GM23338 (cell line): ENCODE data around the gene GPX7. TPM values are rescaled to one million over a fixed set of nuclear protein-coding genes. Genes with fewer than 3 reads are reported as not detected.

Source experiments
- ATAC-seq: fragments of 200-7000 bp; cut with Tn5 transposase; 3 replicates; pipeline ENCODE4 v1.9.1; 2020
- DNase-seq: peaks from one replicate; pipeline ENCODE4 v3.0.0-alpha.2; 2015; ENCODE audit warnings: low spot score
- H2AFZ ChIP-seq: fragments of 200-600 bp; sonication (generic); 2 replicates; pipeline ENCODE4 v1.8.0; 2016; ENCODE audit warnings: antibody characterized with exemption, mild to moderate bottlenecking, moderate library complexity
- H3F3A ChIP-seq: fragments of 200-600 bp; sonication (generic); replicated peaks from 2 replicates; pipeline ENCODE4 v1.8.0; 2017; ENCODE audit warnings: antibody characterized with exemption, mixed run types, low read depth
- H3K27ac ChIP-seq: fragments of 200-600 bp; sonication (generic); 2 replicates; pipeline ENCODE4 v1.6.1; 2016; ENCODE audit warnings: low read depth
- H3K27me3 ChIP-seq: fragments of 200-600 bp; sonication (generic); 2 replicates; pipeline ENCODE4 v1.8.0; 2016; ENCODE audit warnings: mild to moderate bottlenecking, mixed run types, moderate library complexity; ENCODE audit not compliant: insufficient read depth
- H3K36me3 ChIP-seq: fragments of 200-600 bp; sonication (generic); 2 replicates; pipeline ENCODE4 v1.8.0; 2016; ENCODE audit warnings: mild to moderate bottlenecking; ENCODE audit not compliant: insufficient read depth
- H3K4me1 ChIP-seq: fragments of 200-600 bp; sonication (generic); 2 replicates; pipeline ENCODE4 v1.8.0; 2016; ENCODE audit warnings: mild to moderate bottlenecking, moderate library complexity; ENCODE audit not compliant: insufficient read depth
- H3K4me2 ChIP-seq: fragments of 200-600 bp; sonication (generic); 2 replicates; pipeline ENCODE4 v1.7.1; 2017; ENCODE audit warnings: mixed run types
- H3K4me3 ChIP-seq: fragments of 200-600 bp; sonication (generic); 2 replicates; pipeline ENCODE4 v1.6.1; 2016; ENCODE audit warnings: mixed run types
- H3K79me2 ChIP-seq: fragments of 200-600 bp; sonication (generic); replicated peaks from 2 replicates; pipeline ENCODE4 v1.8.0; 2017; ENCODE audit warnings: mild to moderate bottlenecking; ENCODE audit not compliant: insufficient read depth
- H3K9me2 ChIP-seq: fragments of 200-600 bp; sonication (generic); 2 replicates; pipeline ENCODE4 v1.8.0; 2017; ENCODE audit not compliant: insufficient read depth
- H4K20me1 ChIP-seq: fragments of 200-600 bp; sonication (generic); replicated peaks from 2 replicates; pipeline ENCODE4 v1.8.0; 2017; ENCODE audit warnings: mild to moderate bottlenecking; ENCODE audit not compliant: insufficient read depth
- H3K27ac Mint-ChIP-seq: 2 replicates; pipeline ENCODE4 v1.8.0; 2020; ENCODE audit warnings: inconsistent platforms, mild to moderate bottlenecking, moderate library complexity, mixed read lengths
- H3K27me3 Mint-ChIP-seq: 3 replicates; pipeline ENCODE4 v1.8.0; 2022; ENCODE audit warnings: low read depth, mild to moderate bottlenecking, moderate library complexity, mixed read lengths, inconsistent platforms; ENCODE audit not compliant: insufficient read depth, poor library complexity
- H3K36me3 Mint-ChIP-seq: 3 replicates; pipeline ENCODE4 v1.8.0; 2021; ENCODE audit warnings: low read depth, mild to moderate bottlenecking, inconsistent platforms, moderate library complexity, mixed read lengths
- H3K4me1 Mint-ChIP-seq: 3 replicates; pipeline ENCODE4 v1.8.0; 2020; ENCODE audit warnings: mild to moderate bottlenecking, inconsistent platforms, mixed read lengths
- H3K4me3 Mint-ChIP-seq: 3 replicates; pipeline ENCODE4 v1.8.0; 2021; ENCODE audit warnings: moderate library complexity, mild to moderate bottlenecking, inconsistent platforms, mixed read lengths
- H3K9me3 Mint-ChIP-seq: 3 replicates; pipeline ENCODE4 v1.8.0; 2020; ENCODE audit warnings: moderate library complexity, mild to moderate bottlenecking, inconsistent platforms, mixed read lengths
- EZH2 ChIP-seq: fragments of 200-600 bp; sonication (generic); IDR thresholded peaks from one replicate; pipeline ENCODE4 v1.8.0; 2017; ENCODE audit warnings: antibody characterized with exemption, mild to moderate bottlenecking, low read depth; ENCODE audit not compliant: unreplicated experiment
- JUNB ChIP-seq: IDR thresholded peaks from one replicate; pipeline ENCODE4 v1.6.1; 2016; ENCODE audit warnings: antibody characterized with exemption; ENCODE audit not compliant: unreplicated experiment
- NANOG ChIP-seq: IDR thresholded peaks from 2 replicates; pipeline ENCODE4 v1.6.1; 2016; ENCODE audit warnings: antibody characterized with exemption, borderline replicate concordance
- POLR2AphosphoS5 ChIP-seq: IDR thresholded peaks from 2 replicates; pipeline ENCODE4 v1.6.1; 2016; ENCODE audit warnings: antibody characterized with exemption, low read depth
- polyA plus RNA-seq: library from polyadenylated mRNA; unstranded; fragments of >200 nt; fragmentation: Nextera tagmentation; extraction: Ambion mirVana; gene quantifications from 2 replicates; pipeline ENCODE4 v1.2.1, GENCODE V29; 2016
- total RNA-seq: library from RNA; depleted of rRNA; stranded (reverse); fragments of >200 nt; shearing (Covaris generic); gene quantifications from 2 replicates; pipeline ENCODE4 v1.2.3, GENCODE V29; 2014
- TF ChIP-seq, protein P1 (sequence below), 2 experiments: fragments of 200-600 bp in 1 of 2; sonication (generic) in 1 of 2; conservative IDR thresholded peaks; 2 replicates each; pipeline versions ENCODE4 v1.5.1 to v1.6.1; 2016 to 2017; ENCODE audit warnings: antibody characterized with exemption in 2 of 2, low read depth in 2 of 2, mild to moderate bottlenecking in 2 of 2, moderate library complexity in 1 of 2
- TF ChIP-seq, protein P2 (sequence below): IDR thresholded peaks from one replicate; pipeline ENCODE4 v1.6.1; 2018; ENCODE audit warnings: antibody characterized with exemption; ENCODE audit not compliant: unreplicated experiment

GPX7 gene
- total and polyA plus RNA-seq, 2 experiments from 2014 or later = 12.8 to 20.9 TPM

DNA sequence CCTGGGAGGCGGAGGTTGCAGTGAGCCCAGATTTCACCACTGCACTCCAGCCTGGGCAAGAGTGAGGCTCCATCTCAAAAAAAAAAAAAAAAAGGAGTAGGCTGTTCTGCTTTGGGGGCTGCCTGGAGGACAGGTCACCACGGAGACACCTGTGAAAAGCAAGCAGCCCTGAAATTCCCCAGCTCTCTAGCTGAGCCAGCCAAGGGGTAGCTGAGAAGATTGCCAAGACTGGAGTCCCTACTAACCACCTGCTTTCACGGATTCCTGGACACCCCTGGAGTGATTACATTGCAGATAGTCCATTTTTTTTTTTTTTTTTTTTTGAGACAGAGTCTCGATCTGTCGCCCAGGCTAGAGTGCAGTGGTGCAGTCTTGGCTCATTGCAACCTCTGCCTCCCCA lies 12.5 kb downstream of the GPX7 start (continued):
- TF ChIP-seq POLR2AphosphoS5 (no peak), NANOG (no peak)
- TF ChIP-seq, protein P1, sequence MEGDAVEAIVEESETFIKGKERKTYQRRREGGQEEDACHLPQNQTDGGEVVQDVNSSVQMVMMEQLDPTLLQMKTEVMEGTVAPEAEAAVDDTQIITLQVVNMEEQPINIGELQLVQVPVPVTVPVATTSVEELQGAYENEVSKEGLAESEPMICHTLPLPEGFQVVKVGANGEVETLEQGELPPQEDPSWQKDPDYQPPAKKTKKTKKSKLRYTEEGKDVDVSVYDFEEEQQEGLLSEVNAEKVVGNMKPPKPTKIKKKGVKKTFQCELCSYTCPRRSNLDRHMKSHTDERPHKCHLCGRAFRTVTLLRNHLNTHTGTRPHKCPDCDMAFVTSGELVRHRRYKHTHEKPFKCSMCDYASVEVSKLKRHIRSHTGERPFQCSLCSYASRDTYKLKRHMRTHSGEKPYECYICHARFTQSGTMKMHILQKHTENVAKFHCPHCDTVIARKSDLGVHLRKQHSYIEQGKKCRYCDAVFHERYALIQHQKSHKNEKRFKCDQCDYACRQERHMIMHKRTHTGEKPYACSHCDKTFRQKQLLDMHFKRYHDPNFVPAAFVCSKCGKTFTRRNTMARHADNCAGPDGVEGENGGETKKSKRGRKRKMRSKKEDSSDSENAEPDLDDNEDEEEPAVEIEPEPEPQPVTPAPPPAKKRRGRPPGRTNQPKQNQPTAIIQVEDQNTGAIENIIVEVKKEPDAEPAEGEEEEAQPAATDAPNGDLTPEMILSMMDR (conservative IDR thresholded peaks at IDR 0.05; ENCODE audit: low read depth in 2 of 2) = no peak

DNA sequence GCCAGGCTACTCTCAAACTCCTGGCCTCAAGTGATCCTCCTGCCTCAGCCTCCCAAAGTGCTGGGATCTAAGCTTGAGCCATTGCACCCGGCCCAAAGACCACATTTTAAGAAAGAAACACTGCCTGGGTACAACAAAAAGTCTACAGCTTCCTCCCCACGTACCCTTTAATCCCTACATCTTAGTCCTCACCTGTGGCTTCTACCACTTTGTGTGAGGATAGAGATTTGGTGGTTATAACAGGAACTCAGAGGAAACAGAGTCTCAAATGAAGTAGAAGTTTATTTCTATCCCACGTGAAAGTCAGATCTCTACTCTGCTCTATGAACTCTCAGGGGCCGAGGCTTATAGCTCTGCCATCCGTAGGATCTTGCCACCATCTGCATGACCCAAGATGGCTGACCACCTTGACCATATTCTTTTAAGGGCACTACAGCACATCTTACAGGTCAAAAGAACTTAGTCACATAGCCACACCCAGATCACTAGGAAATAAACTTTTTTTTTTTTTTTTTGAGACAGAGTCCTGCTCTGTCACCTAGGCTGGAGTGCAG lies 13.4 kb downstream of the GPX7 start:
- peaks cover 16% of the 10 kb centered on the region for H3K4me1 Mint-ChIP-seq
- Histone ChIP-seq H2AFZ (no peak overlapping the region), H3K4me3 (no peak overlapping the region), H4K20me1 (no peaks in the 10 kb centered on the region), H3F3A (no peaks in the 10 kb centered on the region), H3K27me3 (no peaks in the 10 kb centered on the region), H3K36me3 (no peaks in the 10 kb centered on the region), H3K9me2 (no peaks in the 10 kb centered on the region), H3K79me2 (no peaks in the 10 kb centered on the region), H3K27ac (no peak overlapping the region), H3K4me2 (no peak overlapping the region), H3K4me1 (peaks cover 4% of the 10 kb centered on the region; the same call in 1 of the 2 replicates)
- no peak for DNase-seq
- peaks cover 2% of the 10 kb centered on the region; the same call in 1 of the 3 replicates for H3K9me3 Mint-ChIP-seq
- TF ChIP-seq, protein P1 (conservative IDR thresholded peaks at IDR 0.05; ENCODE audit: low read depth in 2 of 2) = no peak
- TF ChIP-seq JUNB (no peak), EZH2 (no peak)
- TF ChIP-seq, protein P2, sequence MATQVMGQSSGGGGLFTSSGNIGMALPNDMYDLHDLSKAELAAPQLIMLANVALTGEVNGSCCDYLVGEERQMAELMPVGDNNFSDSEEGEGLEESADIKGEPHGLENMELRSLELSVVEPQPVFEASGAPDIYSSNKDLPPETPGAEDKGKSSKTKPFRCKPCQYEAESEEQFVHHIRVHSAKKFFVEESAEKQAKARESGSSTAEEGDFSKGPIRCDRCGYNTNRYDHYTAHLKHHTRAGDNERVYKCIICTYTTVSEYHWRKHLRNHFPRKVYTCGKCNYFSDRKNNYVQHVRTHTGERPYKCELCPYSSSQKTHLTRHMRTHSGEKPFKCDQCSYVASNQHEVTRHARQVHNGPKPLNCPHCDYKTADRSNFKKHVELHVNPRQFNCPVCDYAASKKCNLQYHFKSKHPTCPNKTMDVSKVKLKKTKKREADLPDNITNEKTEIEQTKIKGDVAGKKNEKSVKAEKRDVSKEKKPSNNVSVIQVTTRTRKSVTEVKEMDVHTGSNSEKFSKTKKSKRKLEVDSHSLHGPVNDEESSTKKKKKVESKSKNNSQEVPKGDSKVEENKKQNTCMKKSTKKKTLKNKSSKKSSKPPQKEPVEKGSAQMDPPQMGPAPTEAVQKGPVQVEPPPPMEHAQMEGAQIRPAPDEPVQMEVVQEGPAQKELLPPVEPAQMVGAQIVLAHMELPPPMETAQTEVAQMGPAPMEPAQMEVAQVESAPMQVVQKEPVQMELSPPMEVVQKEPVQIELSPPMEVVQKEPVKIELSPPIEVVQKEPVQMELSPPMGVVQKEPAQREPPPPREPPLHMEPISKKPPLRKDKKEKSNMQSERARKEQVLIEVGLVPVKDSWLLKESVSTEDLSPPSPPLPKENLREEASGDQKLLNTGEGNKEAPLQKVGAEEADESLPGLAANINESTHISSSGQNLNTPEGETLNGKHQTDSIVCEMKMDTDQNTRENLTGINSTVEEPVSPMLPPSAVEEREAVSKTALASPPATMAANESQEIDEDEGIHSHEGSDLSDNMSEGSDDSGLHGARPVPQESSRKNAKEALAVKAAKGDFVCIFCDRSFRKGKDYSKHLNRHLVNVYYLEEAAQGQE = no peak
- H3K27ac Mint-ChIP-seq = no peak overlapping the region
- no peak for ATAC-seq
- no peaks in the 10 kb centered on the region for H3K36me3 Mint-ChIP-seq
- H3K27me3 Mint-ChIP-seq = peaks cover 5% of the 10 kb centered on the region
- no peak overlapping the region for H3K4me3 Mint-ChIP-seq
